ENCODE data around the gene CASK.

CASK gene

DNA sequence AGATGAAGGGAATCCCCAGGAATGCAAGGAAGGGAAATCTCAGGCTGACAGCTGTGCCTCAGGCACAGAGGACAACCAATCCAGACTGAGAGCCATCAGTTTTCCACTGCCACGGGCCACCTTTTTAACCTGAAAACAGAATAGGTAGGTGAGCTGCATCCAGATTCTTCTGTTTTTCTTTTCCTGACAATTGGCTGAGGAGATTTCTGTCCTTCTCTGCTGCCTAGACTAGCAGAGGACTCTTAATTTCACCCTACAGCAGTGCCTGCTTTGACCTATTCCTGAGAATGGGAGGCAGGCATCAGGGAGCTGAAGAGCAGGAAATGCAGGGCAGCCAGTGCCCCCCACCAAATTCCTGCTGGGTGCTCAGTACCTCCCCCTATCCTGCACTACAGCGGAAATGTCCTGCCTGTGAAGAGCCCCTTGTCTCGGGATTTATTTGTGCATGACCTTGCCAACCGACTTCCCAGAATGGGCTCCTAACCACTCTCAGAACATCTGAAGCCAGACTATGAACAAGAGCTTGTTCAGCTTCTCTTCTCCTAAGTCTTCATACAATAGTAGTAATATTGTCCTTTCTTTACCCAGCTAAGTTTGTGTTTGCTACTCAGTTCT, 65.1 kb downstream of the CASK start:
- Histone ChIP-seq H3K27ac (no peak overlapping the region), H3K4me3 (no peak overlapping the region)

GRCh38 chrX:41857670-41858069, 65.7 kb downstream of the CASK start:
- no peak overlapping the region for H3K4me3 ChIP-seq

GRCh38 chrX:41846714-41847113, 76.6 kb downstream of the CASK start:
- Histone ChIP-seq H3K4me3 (no peak overlapping the region), H3K27ac (no peak overlapping the region)

More at GRCh38 chrX:41857670-41858069, 65.7 kb downstream of the CASK start:
- H3K27ac ChIP-seq = no peak overlapping the region

DNA sequence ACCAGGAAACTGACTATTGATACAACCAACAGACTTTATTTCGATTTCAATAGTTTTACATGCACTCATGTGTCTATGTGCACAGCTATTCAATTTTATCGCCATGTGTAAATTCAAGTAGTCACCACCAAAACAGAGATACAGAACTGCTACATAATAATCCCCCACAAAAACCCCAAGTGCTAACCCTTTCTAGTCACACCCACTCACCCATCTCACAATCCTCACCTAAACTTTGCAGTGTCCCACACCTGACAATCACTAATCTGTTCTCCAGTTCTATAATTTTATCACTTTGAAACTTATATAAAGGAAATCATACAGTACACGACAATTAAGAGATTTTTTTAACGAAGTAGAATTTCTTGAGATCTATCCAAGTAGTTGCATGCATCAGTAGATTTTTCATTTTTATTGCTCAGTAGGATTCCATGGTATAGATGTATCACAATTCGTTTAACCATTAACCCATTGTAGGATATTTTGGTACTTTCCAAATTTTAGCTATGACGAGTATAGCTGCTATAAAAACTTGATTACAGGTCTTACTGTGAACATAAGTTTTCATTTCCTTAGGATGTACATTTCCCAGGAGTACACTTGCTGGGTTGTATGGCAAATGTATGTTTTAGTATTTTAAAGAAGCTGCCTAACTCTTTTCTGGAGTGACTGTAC, 85.9 kb downstream of the CASK start:
- H3K27ac ChIP-seq = no peak overlapping the region
- H3K4me3 ChIP-seq = no peak overlapping the region

DNA sequence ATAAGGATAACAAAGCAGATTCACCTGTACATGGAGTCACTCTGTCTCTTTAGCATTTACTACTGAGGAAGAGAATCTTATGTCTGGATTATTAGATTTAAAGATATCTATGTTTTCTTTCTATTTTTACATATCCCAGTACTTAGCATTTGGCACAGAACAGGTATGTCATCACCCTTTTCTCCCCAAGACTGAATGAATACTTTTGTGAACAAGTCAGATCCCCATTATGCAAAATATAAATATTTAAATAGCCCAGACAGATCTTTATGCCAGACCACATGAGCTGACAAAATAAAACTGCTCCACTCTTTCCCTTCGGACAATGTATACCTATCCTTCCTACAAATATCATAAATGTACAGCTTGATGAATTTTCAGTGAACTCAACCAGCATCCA, 94.5 kb downstream of the CASK start:
- no peak overlapping the region for H3K4me3 ChIP-seq
- no peak overlapping the region for H3K27ac ChIP-seq

DNA sequence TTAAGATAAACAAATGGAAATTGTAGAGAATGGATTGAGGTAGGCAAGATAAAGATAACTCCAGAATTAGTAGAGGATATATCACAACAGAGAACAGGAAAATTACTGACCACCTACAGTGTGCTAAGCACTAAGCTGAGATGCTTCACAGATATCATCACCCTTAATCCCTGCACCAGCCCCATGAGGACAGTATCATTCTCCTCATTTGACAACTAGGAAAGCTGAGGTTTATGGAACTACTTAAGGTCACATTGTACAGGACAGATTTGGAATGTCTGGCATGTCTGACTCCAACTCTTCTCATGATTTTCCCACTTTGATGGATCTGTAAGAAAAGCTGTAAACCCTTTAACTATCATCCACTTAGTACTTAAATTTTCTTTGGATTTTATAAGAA, 95.5 kb downstream of the CASK start:
- Histone ChIP-seq H3K4me3 (no peak overlapping the region), H3K27ac (no peak overlapping the region)

- H3K4me3 ChIP-seq = no peak overlapping the region
- no peak overlapping the region for H3K27ac ChIP-seq
Observed at GRCh38 chrX:41825796-41826195, 97.6 kb downstream of the CASK start.

DNA sequence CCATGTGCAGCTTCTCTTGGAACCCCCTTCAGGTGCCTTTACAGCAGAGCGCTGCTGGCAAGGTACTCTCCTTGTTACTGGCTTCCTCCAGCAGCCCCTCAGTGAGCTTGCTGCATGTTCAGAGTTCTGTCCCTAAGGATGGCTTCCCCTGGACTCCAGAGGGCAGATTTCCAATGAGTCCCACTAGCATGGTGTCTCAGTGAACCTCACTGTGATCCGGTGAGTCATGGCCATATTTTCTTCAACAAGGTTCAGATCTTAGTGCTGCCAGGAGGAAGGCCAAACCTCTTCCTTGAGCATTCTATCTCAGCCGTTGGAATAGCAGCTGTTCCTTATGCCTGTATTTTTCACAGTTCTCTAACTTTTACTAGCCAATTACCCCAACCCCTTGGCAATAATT, 98.8 kb downstream of the CASK start:
- Histone ChIP-seq H3K4me3 (no peak overlapping the region), H3K27ac (no peak overlapping the region)

DNA sequence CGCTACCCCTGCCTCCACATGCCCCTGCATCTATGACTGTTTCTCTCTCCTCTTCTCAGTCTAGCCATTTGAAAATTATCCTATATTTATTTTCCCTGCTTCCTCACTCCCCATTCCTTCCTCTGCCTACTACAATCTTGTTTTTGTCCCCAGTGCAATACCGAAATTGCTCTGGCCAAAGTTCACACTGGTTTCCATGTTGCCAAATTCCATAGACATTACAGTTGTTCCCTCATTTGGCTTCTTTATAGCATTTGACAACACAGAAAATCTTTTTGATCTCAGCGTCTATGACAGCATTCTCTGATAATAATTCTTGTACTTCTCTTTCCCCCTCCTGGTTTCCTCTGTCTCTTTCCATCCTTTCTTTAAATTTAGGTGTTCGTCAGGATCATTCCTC, 100.0 kb downstream of the CASK start:
- Histone ChIP-seq H3K4me3 (no peak overlapping the region), H3K27ac (no peak overlapping the region)

DNA sequence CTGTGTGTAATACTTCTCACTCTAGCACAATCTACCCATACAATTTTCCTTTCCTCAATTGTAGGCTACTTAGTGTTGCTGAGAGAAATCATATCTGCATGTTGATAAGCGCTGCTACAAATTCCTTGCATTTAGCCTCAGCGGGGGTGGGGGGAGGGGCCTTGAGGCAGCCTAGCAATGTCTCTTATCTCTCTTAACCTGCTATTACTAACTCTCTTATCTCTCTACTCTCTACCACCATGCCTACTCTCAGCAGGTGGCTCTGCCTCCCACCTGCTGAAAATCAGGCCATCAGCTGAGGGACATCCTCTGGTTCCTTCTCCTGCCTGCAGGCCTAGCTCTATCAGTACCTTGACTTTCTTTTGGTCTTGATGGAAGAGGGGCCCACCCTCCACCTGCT, 100.5 kb downstream of the CASK start:
- Histone ChIP-seq H3K4me3 (no peak overlapping the region), H3K27ac (no peak overlapping the region)

GRCh38 chrX:41808047-41808446, 115.3 kb downstream of the CASK start:
- H3K4me3 ChIP-seq = no peak overlapping the region
- H3K27ac ChIP-seq = no peak overlapping the region

- H3K4me3 ChIP-seq = no peak overlapping the region
- no peak overlapping the region for H3K27ac ChIP-seq
Observed at GRCh38 chrX:41802958-41803357, 120.4 kb downstream of the CASK start.

GRCh38 chrX:41799661-41800060, 123.7 kb downstream of the CASK start:
- Histone ChIP-seq H3K27ac (no peak overlapping the region), H3K4me3 (no peak overlapping the region)

DNA sequence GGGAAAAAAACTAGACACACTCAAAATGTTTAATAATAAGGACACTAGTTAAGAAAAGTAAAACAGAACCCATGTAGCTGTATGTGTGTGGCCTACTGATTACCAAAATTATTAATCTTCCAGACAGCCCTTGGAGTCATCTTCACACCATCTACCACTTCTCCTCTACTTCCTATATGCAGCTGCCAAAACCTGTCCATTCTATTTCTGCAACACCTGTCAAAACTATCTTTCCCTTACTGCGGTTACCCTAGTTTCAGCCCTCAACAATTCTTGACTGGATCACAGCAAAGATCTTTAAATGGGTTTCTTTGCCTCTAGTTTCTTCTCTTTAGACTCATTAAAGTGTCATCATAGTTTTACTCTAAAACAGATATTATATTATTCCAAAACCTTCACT, 126.8 kb downstream of the CASK start:
- H3K27ac ChIP-seq = no peak overlapping the region
- no peak overlapping the region for H3K4me3 ChIP-seq

- Histone ChIP-seq H3K27ac (no peak overlapping the region), H3K4me3 (no peak overlapping the region)
Observed at GRCh38 chrX:41796046-41796445, 127.3 kb downstream of the CASK start.

DNA sequence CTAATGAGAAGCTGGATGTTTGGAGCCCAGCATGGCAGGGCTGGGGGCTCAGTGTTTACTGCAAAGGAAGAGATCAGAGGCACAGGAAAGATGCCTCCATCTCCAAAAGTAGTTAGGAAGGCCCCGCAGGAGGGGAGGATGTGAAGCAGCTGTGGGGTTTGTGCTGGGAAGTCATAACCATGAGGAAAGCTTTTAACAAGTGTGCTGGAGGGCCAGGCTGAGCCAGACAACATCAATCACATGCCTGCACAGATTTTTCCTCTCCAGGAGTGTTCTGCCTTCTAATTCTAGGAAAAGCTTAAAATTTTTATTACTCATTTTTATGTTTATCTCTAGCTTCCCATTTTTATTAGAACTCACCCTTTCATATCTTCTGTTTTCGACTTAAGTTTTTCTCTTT, 134.0 kb downstream of the CASK start:
- Histone ChIP-seq H3K27ac (no peak overlapping the region), H3K4me3 (no peak overlapping the region)

GRCh38 chrX:41785685-41786084, 137.7 kb downstream of the CASK start:
- Histone ChIP-seq H3K27ac (no peak overlapping the region), H3K4me3 (no peak overlapping the region)

- H3K27ac ChIP-seq = no peak overlapping the region
Observed at GRCh38 chrX:41781500-41781899, 141.9 kb downstream of the CASK start.

DNA sequence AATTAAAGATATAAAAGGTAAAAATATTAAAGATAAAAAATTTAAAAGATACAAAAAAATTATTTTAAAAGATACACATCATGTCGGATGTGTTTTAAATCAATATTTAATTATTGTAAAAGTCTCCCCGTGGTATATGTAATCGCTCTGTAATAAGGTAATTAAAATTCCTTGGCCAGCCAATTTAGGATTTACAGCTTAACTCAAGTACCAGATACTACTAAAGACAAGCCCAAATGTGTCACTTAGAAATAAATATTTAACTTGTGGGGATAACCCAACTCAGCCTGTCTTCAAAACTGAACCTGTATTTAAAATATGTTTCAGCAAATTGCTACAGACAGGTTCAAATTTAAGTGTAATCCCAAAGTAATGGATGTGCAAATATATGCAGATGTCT, 143.4 kb downstream of the CASK start:
- no peak overlapping the region for H3K4me3 ChIP-seq
- H3K27ac ChIP-seq = no peak overlapping the region

More at GRCh38 chrX:41781500-41781899, 141.9 kb downstream of the CASK start:
- H3K4me3 ChIP-seq = no peak overlapping the region

- no peak overlapping the region for H3K27ac ChIP-seq
- H3K4me3 ChIP-seq = no peak overlapping the region
Observed at GRCh38 chrX:41779030-41779564, 144.3 kb downstream of the CASK start.

GRCh38 chrX:41761702-41762101, 161.7 kb downstream of the CASK start:
- Histone ChIP-seq H3K4me3 (no peak overlapping the region), H3K27ac (no peak overlapping the region)

DNA sequence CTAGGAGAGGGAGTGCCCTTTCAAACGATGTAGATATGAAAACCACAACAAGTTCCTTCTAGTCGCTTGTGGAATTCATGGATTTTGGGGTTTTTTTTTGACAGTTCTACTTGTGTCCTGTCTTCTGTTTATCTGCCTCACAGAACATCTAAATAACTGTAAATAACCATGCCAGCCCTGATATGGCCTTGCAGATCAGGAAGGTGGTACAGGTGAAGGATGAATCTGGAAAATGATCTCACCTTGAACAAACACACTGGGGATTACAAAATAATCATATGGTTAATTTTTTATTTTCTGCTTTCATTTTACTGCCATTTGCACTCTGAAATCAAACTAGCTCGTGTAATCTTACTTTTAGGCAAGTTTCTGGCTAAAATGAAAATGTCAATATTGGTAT, 162.2 kb downstream of the CASK start:
- Histone ChIP-seq H3K27ac (no peak overlapping the region), H3K4me3 (no peak overlapping the region)

Data from skin epidermis (tissue), 12 donors.